B cell (primary cell): ENCODE measurements around the gene CAMTA1. TPM values are rescaled to one million over a fixed set of nuclear protein-coding genes. Genes with fewer than 3 reads are reported as not detected.

Experiments
- ATAC-seq: fragments of 200-7000 bp; cut with Tn5 transposase; one replicate; pipeline ENCODE4 v1.10.0; 2021; ENCODE audit warnings: low read depth, mild to moderate bottlenecking, moderate number of reproducible peaks, moderate library complexity
- CTCF ChIA-PET: fragments of 350-600 bp; sonication (Branson Sonifier 250); formaldehyde crosslinking; loops from one replicate; lab custom pipeline; 2021; ENCODE audit warnings: antibody characterized with exemption, inconsistent platforms; lab: Charles Lee
- POLR2A ChIA-PET: fragments of 350-600 bp; sonication (Branson Sonifier 250); formaldehyde crosslinking; loops from one replicate; lab custom pipeline; 2021; ENCODE audit warnings: antibody characterized with exemption; lab: Charles Lee
- DNase-seq: peaks from one replicate; pipeline ENCODE4 v3.0.0; 2013
- H2AFZ ChIP-seq: 2 replicates; pipeline ENCODE4 v1.6.1; 2012; ENCODE audit warnings: mild to moderate bottlenecking, low read depth, low read length; ENCODE audit not compliant: insufficient read depth, poor library complexity, severe bottlenecking
- H3K27ac ChIP-seq, 2 donors: 1 replicate in 1 of 2; 2 replicates in 1 of 2; pipeline ENCODE4 v1.5.1; 2012 to 2013; ENCODE audit warnings: low read length in 2 of 2, mild to moderate bottlenecking in 2 of 2, moderate library complexity in 1 of 2
- H3K27me3 ChIP-seq, 4 experiments: fragments of 200-600 bp in 1 of 4; sonication (generic) in 1 of 4; replicated peaks in 1 of 4; 1 replicate in 2 of 4; 2 replicates in 2 of 4; pipeline versions ENCODE4 v1.6.1 to v1.7.0; 2013 to 2016; ENCODE audit warnings: low read length in 3 of 4, mild to moderate bottlenecking in 2 of 4, mixed read lengths in 1 of 4, moderate library complexity in 1 of 4; ENCODE audit not compliant: insufficient read depth in 4 of 4, control insufficient read depth in 3 of 4; ENCODE audit errors: control extremely low read depth in 1 of 4
- H3K36me3 ChIP-seq, 2 experiments: replicated peaks in 1 of 2; 1 replicate in 1 of 2; 2 replicates in 1 of 2; pipeline versions ENCODE4 v1.6.1 to v1.7.1; 2013; ENCODE audit warnings: low read length in 1 of 2; ENCODE audit not compliant: insufficient read depth in 2 of 2, control insufficient read depth in 1 of 2; ENCODE audit errors: control extremely low read depth in 1 of 2, extremely low read depth in 1 of 2
- H3K4me1 ChIP-seq, 2 donors: fragments of 200-600 bp in 1 of 2; sonication (generic) in 1 of 2; 1 replicate in 1 of 2; 2 replicates in 1 of 2; pipeline versions ENCODE4 v1.5.1 to v1.6.1; 2013 to 2017; ENCODE audit warnings: low read length in 2 of 2; ENCODE audit not compliant: control insufficient read depth in 2 of 2, insufficient read depth in 2 of 2
- H3K4me2 ChIP-seq: replicated peaks from 2 replicates; pipeline ENCODE3; 2012; ENCODE audit warnings: mild to moderate bottlenecking, low read depth, low read length; ENCODE audit not compliant: poor library complexity, severe bottlenecking
- H3K4me3 ChIP-seq, 5 experiments: fragments of 200-600 bp in 1 of 5; sonication (generic) in 1 of 5; 1 replicate in 3 of 5; 2 replicates in 2 of 5; pipeline versions ENCODE4 v1.5.1 to v1.7.0; 2011 to 2016; ENCODE audit warnings: low read length in 4 of 5, mild to moderate bottlenecking in 4 of 5, low read depth in 2 of 5, control low read depth in 1 of 5, moderate library complexity in 1 of 5; ENCODE audit not compliant: insufficient read depth in 1 of 5; ENCODE audit errors: control extremely low read depth in 1 of 5, extremely low read depth in 1 of 5
- H3K79me2 ChIP-seq: fragments of 200-600 bp; sonication (generic); one replicate; pipeline ENCODE4 v1.6.0; 2016; ENCODE audit warnings: low read length; ENCODE audit not compliant: control insufficient read depth, insufficient read depth
- H3K9ac ChIP-seq: fragments of 200-600 bp; sonication (generic); 2 replicates; pipeline ENCODE4 v1.6.1; 2017; ENCODE audit warnings: mild to moderate bottlenecking, low read length, moderate library complexity
- H3K9me3 ChIP-seq, 3 donors: one replicate each; pipeline versions ENCODE4 v1.6.1 to v1.7.1; 2013; ENCODE audit warnings: low read length in 2 of 3; ENCODE audit not compliant: control insufficient read depth in 2 of 3, insufficient read depth in 1 of 3; ENCODE audit errors: control extremely low read depth in 1 of 3
- H4K20me1 ChIP-seq: 2 replicates; pipeline ENCODE4 v1.6.0; 2012; ENCODE audit warnings: mild to moderate bottlenecking, low read length; ENCODE audit not compliant: insufficient read depth, control insufficient read depth, poor library complexity, severe bottlenecking
- H3K27ac Mint-ChIP-seq: one replicate; pipeline ENCODE4 v1.8.0; 2021; ENCODE audit warnings: mixed read lengths
- H3K27me3 Mint-ChIP-seq: one replicate; pipeline ENCODE4 v1.8.0; 2021; ENCODE audit warnings: mixed read lengths
- H3K4me1 Mint-ChIP-seq: one replicate; pipeline ENCODE4 v1.8.0; 2021; ENCODE audit warnings: mixed read lengths
- H3K4me3 Mint-ChIP-seq: one replicate; pipeline ENCODE4 v1.8.0; 2021; ENCODE audit warnings: mixed read lengths
- H3K9me3 Mint-ChIP-seq: one replicate; pipeline ENCODE4 v1.8.0; 2022; ENCODE audit warnings: mixed read lengths; ENCODE audit not compliant: insufficient read depth
- EZH2 ChIP-seq: IDR thresholded peaks from 2 replicates; pipeline ENCODE4 v1.6.1; 2012; ENCODE audit warnings: borderline replicate concordance, low read depth, mild to moderate bottlenecking, moderate library complexity, low read length; ENCODE audit not compliant: insufficient read depth, poor library complexity, severe bottlenecking
- WGBS: methylation state at CpG from one replicate; pipeline ENCODE4 v1.1.5; 2013; ENCODE audit warnings: missing lambda C conversion rate; ENCODE audit not compliant: insufficient coverage; 5-methylcytosine and 5-hydroxymethylcytosine counted together
- intact Hi-C: fragments of 100-400 bp; cut with micrococcal nuclease; formaldehyde crosslinking; loops from one replicate; pipeline ENCODE4 v1.10.0; 2022
- polyA plus RNA-seq: library from polyadenylated mRNA; depleted of rRNA; stranded (reverse); fragments of >200 nt; gene quantifications from 2 replicates; pipeline ENCODE4 v1.2.3, GENCODE V29; 2012
- total RNA-seq, 2 donors: library from RNA; stranded (reverse); fragments of 120-200 nt in 1 of 2; gene quantifications; 1 replicate in 1 of 2; 2 replicates in 1 of 2; pipeline versions ENCODE4 v1.2.3 to v1.2.4, GENCODE V29; 2013 to 2022
- TF ChIP-seq, protein P1 (sequence below): fragments of 200-600 bp; IDR thresholded peaks from one replicate; pipeline ENCODE4 v1.8.0; 2022; ENCODE audit warnings: antibody characterized with exemption, mild to moderate bottlenecking

CAMTA1 gene
- total and polyA plus RNA-seq, 2 donors (not counting 1 experiment from before 2014, with no cell fraction given): 42.2 to 45.7 TPM

DNA sequence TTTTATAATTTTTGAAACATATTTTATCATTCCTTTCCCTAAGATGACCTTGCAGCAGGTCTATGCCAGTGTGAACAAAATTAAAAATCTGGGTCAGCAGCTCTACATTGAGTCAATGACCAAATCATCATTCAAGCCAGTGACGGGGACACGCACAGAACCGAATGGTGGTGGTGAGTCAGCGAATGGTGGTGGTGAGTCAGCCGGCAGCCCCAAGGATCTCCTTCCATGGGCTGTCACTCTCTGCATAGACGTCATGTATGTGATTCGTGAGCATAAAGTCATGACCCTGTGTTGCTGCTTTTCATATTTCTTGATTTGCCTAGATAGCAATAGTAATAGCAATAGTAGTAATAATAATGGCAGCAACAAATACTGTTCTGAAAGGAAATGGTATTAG is 1025.1 kb downstream of the CAMTA1 start:
- no peaks in the 10 kb centered on the region for H4K20me1 ChIP-seq
- ChIA-PET CTCF (interaction anchor here (1.4 kb wide), 1 partner anchor 58 kb away, joined by 6 read pairs; no protein-coding TSS in a partner anchor), POLR2A (no interaction called here)
- Mint-ChIP-seq H3K27me3 (peaks cover 4% of the 10 kb centered on the region), H3K27ac (no peak overlapping the region), H3K9me3 (peaks cover 15% of the 10 kb centered on the region), H3K4me3 (no peak overlapping the region), H3K4me1 (no peaks in the 10 kb centered on the region)
- H3K4me1 ChIP-seq: no peaks in the 10 kb centered on the region
- 97% methylated on average over 6 of the region's 7 CpGs for WGBS
- H3K27me3 ChIP-seq: no peaks in the 10 kb centered on the region
- TF ChIP-seq, protein P1, sequence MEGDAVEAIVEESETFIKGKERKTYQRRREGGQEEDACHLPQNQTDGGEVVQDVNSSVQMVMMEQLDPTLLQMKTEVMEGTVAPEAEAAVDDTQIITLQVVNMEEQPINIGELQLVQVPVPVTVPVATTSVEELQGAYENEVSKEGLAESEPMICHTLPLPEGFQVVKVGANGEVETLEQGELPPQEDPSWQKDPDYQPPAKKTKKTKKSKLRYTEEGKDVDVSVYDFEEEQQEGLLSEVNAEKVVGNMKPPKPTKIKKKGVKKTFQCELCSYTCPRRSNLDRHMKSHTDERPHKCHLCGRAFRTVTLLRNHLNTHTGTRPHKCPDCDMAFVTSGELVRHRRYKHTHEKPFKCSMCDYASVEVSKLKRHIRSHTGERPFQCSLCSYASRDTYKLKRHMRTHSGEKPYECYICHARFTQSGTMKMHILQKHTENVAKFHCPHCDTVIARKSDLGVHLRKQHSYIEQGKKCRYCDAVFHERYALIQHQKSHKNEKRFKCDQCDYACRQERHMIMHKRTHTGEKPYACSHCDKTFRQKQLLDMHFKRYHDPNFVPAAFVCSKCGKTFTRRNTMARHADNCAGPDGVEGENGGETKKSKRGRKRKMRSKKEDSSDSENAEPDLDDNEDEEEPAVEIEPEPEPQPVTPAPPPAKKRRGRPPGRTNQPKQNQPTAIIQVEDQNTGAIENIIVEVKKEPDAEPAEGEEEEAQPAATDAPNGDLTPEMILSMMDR: no peak
- TF ChIP-seq EZH2: no peak
- H3K79me2 ChIP-seq: no peaks in the 10 kb centered on the region
- no peak overlapping the region for H3K9ac ChIP-seq
- H3K27ac ChIP-seq: no peak overlapping the region
- no peak overlapping the region for H2AFZ ChIP-seq
- DNase-seq (no peak), ATAC-seq (no peak)
- intact Hi-C loops: no loop called here
- H3K36me3 ChIP-seq: peaks cover 0 to 10% of the 10 kb centered on the region in 2 experiments
- peaks cover 3 to 13% (median 7%) of the 10 kb centered on the region in 3 donors for H3K9me3 ChIP-seq
- H3K4me2 ChIP-seq: no peak overlapping the region
- H3K4me3 ChIP-seq: no peak overlapping the region

DNA sequence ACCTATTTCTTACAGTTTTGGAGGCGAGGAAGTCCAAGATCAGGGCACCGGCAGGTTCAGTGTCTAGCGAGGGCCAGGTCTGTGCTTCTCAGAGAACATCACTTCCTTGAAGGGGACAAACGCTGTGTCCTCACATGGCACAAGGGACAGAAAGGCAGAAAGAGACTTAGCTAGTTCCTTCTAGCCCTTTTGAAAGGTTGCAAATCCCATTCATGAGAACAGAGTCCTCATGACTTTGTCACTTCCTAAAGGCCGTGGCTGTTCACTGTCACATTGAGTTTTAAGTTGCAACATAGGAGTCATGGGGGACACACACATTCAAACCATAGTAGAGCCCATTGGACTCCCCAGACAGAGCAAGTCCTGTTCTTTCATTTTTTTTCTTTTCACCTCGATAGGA is 1026.2 kb downstream of the CAMTA1 start:
- H3K27me3 Mint-ChIP-seq: peaks cover 4% of the 10 kb centered on the region
- Histone ChIP-seq H3K4me1 (no peaks in the 10 kb centered on the region), H3K9ac (no peak overlapping the region), H2AFZ (no peak overlapping the region), H3K4me3 (no peak overlapping the region), H3K9me3 (peaks cover 3 to 13% (median 7%) of the 10 kb centered on the region in 3 donors), H3K27ac (no peak overlapping the region), H3K79me2 (no peaks in the 10 kb centered on the region), H4K20me1 (no peaks in the 10 kb centered on the region), H3K4me2 (no peak overlapping the region), H3K27me3 (no peaks in the 10 kb centered on the region), H3K36me3 (peaks cover 0 to 9% of the 10 kb centered on the region in 2 experiments)
- H3K4me3 Mint-ChIP-seq: no peak overlapping the region
- TF ChIP-seq, protein P1: no peak
- TF ChIP-seq EZH2: no peak
- peaks cover 15% of the 10 kb centered on the region for H3K9me3 Mint-ChIP-seq
- DNase-seq: no peak
- ATAC-seq: no peak
- H3K4me1 Mint-ChIP-seq: no peaks in the 10 kb centered on the region
- POLR2A ChIA-PET: no interaction called here
- CTCF ChIA-PET: interaction anchor here (0.9 to 1.5 kb wide), 3 partner anchors 9 to 59 kb away, joined by 3 to 6 read pairs (median 3); no protein-coding TSS in a partner anchor
- H3K27ac Mint-ChIP-seq: no peak overlapping the region
- 82% methylated on average over 5 of the region's 6 CpGs for WGBS
- intact Hi-C loops: no loop called here
